Panc1 (cell line): Measurements from ENCODE around the gene RANBP17. TPM values are rescaled to one million over a fixed set of nuclear protein-coding genes. Genes with fewer than 3 reads are reported as not detected.
A peak's percentile ranks its signal among the peaks of the same experiment; 100 is the strongest.

Experiments
- ATAC-seq: fragments of 200-7000 bp; cut with Tn5 transposase; 2 replicates; pipeline ENCODE4 v1.9.1; 2020; ENCODE audit warnings: mild to moderate bottlenecking, moderate library complexity
- BruUV-seq: library from RNA; stranded (reverse); fragments of 400-500 nt; replicated peaks from 2 replicates; lab custom pipeline; 2021; lab: Mats Ljungman, UMichigan
- CTCF ChIA-PET: fragments of 300-600 bp; sonication (Branson Sonifier 250); formaldehyde crosslinking; loops from one replicate; lab custom pipeline; 2022; ENCODE audit warnings: antibody characterized with exemption; lab: Charles Lee
- POLR2A ChIA-PET: fragments of 300-600 bp; sonication (Branson Sonifier 250); formaldehyde crosslinking; loops from one replicate; lab custom pipeline; 2022; ENCODE audit warnings: antibody characterized with exemption; lab: Charles Lee
- DNase-seq: peaks from one replicate; pipeline ENCODE4 v3.0.0-alpha.2; 2010; ENCODE audit warnings: low read depth, low spot score
- H3K27ac ChIP-seq: 2 replicates; pipeline ENCODE4 v1.5.1; 2011; ENCODE audit warnings: mild to moderate bottlenecking, low read length, inconsistent platforms
- H3K27me3 ChIP-seq: fragments of 200-500 bp; sonication (Bioruptor generic); 2 replicates; pipeline ENCODE4 v1.6.0; 2014; ENCODE audit warnings: low read length, inconsistent platforms; ENCODE audit not compliant: control insufficient read depth, insufficient read depth
- H3K36me3 ChIP-seq: fragments of 200-500 bp; sonication (Bioruptor generic); 2 replicates; pipeline ENCODE4 v1.5.1; 2014; ENCODE audit warnings: inconsistent platforms, mild to moderate bottlenecking, low read length, moderate library complexity; ENCODE audit not compliant: control insufficient read depth, insufficient read depth
- H3K4me1 ChIP-seq: 2 replicates; pipeline ENCODE4 v1.5.1; 2011; ENCODE audit warnings: inconsistent platforms, mild to moderate bottlenecking, low read length, moderate library complexity; ENCODE audit not compliant: control insufficient read depth, insufficient read depth
- H3K4me3 ChIP-seq, 2 experiments: 2 replicates each; pipeline ENCODE4 v1.5.1; 2011 to 2012; ENCODE audit warnings: low read depth in 2 of 2, low read length in 2 of 2, mild to moderate bottlenecking in 2 of 2, inconsistent platforms in 1 of 2, moderate library complexity in 1 of 2
- H3K9me3 ChIP-seq: fragments of 200-500 bp; sonication (Bioruptor generic); 2 replicates; pipeline ENCODE4 v1.5.1; 2014; ENCODE audit warnings: low read depth, mild to moderate bottlenecking, inconsistent platforms, low read length, moderate library complexity; ENCODE audit not compliant: control insufficient read depth, insufficient read depth
- POLR2AphosphoS5 ChIP-seq: IDR thresholded peaks from 2 replicates; pipeline ENCODE4 v1.6.1; 2012; ENCODE audit warnings: mild to moderate bottlenecking, low read depth, low read length, moderate library complexity
- SIN3A ChIP-seq: IDR thresholded peaks from 2 replicates; pipeline ENCODE4 v1.6.1; 2012; ENCODE audit warnings: low read depth, mild to moderate bottlenecking, low read length, moderate library complexity, borderline replicate concordance; ENCODE audit not compliant: insufficient read depth
- TCF7L2 ChIP-seq: IDR thresholded peaks from 2 replicates; pipeline ENCODE4 v1.6.1; 2011; ENCODE audit warnings: mild to moderate bottlenecking, low read depth, low read length, inconsistent platforms
- in situ Hi-C: cut with HindIII; loops from 2 replicates; pipeline ENCODE4 v1.10.0; 2016; ENCODE audit warnings: low sequenced_read_pairs, low pct_unique_long_range_greater_than_20kb
- intact Hi-C: fragments of 100-400 bp; cut with micrococcal nuclease; formaldehyde crosslinking; loops from one replicate; pipeline ENCODE4 v1.10.0; 2022; ENCODE audit not compliant: unreplicated experiment
- total RNA-seq: library from RNA; stranded (reverse); gene quantifications from one replicate; pipeline ENCODE4 v1.2.1, GENCODE V29; 2021; ENCODE audit not compliant: unreplicated experiment
- TF ChIP-seq, protein P1 (sequence below), 2 experiments: IDR thresholded peaks; 2 replicates each; pipeline ENCODE4 v1.6.1; 2011 to 2012; ENCODE audit warnings: low read depth in 2 of 2, control low read depth in 1 of 2, low read length in 1 of 2, mild to moderate bottlenecking in 1 of 2, moderate library complexity in 1 of 2; ENCODE audit not compliant: insufficient read depth in 1 of 2
- TF ChIP-seq, protein P2 (sequence below): fragments of 450-650 bp; IDR thresholded peaks from 2 replicates; pipeline ENCODE4 v1.5.1; 2017; ENCODE audit warnings: mild to moderate bottlenecking

RANBP17 gene
- total RNA-seq, 1 experiment from 2014 or later = not detected

DNA sequence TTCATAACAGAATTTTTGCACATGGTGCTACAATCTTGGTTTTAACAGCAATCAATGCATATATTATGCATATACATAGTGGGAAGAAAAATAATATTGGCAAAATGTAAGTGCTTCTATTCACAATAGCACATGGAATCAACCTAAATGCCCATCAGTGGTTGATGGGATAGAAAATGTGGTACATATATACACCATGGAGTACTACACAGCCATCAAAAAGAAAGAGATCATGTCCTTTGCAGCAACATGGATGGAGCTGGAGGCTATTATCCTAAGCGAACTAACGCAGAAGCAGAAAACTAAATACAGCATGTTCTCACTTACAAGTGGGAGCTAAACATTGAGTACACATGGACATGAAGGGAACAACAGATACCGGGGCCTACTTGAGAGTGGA lies 410.0 kb downstream of the RANBP17 start:
- Histone ChIP-seq H3K36me3 (no peaks in the 10 kb centered on the region; the same call in 1 of the 2 replicates), H3K4me1 (no peaks in the 10 kb centered on the region), H3K9me3 (no peaks in the 10 kb centered on the region), H3K27ac (no peak overlapping the region), H3K27me3 (no peaks in the 10 kb centered on the region; the same call in none of the 2 replicates), H3K4me3 (no peak overlapping the region)
- BruUV-seq = no TSS peak
- in situ Hi-C loops (no loop called here), intact Hi-C loops (no loop called here)
- ATAC-seq (no peak), DNase-seq (no peak)
- ChIA-PET CTCF (no interaction called here), POLR2A (no interaction called here)
- TF ChIP-seq SIN3A = no peak
- TF ChIP-seq, protein P1, sequence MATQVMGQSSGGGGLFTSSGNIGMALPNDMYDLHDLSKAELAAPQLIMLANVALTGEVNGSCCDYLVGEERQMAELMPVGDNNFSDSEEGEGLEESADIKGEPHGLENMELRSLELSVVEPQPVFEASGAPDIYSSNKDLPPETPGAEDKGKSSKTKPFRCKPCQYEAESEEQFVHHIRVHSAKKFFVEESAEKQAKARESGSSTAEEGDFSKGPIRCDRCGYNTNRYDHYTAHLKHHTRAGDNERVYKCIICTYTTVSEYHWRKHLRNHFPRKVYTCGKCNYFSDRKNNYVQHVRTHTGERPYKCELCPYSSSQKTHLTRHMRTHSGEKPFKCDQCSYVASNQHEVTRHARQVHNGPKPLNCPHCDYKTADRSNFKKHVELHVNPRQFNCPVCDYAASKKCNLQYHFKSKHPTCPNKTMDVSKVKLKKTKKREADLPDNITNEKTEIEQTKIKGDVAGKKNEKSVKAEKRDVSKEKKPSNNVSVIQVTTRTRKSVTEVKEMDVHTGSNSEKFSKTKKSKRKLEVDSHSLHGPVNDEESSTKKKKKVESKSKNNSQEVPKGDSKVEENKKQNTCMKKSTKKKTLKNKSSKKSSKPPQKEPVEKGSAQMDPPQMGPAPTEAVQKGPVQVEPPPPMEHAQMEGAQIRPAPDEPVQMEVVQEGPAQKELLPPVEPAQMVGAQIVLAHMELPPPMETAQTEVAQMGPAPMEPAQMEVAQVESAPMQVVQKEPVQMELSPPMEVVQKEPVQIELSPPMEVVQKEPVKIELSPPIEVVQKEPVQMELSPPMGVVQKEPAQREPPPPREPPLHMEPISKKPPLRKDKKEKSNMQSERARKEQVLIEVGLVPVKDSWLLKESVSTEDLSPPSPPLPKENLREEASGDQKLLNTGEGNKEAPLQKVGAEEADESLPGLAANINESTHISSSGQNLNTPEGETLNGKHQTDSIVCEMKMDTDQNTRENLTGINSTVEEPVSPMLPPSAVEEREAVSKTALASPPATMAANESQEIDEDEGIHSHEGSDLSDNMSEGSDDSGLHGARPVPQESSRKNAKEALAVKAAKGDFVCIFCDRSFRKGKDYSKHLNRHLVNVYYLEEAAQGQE (IDR thresholded peaks at IDR 0.05; ENCODE audit: insufficient read depth in 1 of 2, low read depth in 2 of 2, low read length in 1 of 2) = no peak
- TF ChIP-seq POLR2AphosphoS5 = no peak
- TF ChIP-seq, protein P2, sequence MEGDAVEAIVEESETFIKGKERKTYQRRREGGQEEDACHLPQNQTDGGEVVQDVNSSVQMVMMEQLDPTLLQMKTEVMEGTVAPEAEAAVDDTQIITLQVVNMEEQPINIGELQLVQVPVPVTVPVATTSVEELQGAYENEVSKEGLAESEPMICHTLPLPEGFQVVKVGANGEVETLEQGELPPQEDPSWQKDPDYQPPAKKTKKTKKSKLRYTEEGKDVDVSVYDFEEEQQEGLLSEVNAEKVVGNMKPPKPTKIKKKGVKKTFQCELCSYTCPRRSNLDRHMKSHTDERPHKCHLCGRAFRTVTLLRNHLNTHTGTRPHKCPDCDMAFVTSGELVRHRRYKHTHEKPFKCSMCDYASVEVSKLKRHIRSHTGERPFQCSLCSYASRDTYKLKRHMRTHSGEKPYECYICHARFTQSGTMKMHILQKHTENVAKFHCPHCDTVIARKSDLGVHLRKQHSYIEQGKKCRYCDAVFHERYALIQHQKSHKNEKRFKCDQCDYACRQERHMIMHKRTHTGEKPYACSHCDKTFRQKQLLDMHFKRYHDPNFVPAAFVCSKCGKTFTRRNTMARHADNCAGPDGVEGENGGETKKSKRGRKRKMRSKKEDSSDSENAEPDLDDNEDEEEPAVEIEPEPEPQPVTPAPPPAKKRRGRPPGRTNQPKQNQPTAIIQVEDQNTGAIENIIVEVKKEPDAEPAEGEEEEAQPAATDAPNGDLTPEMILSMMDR = no peak
- TF ChIP-seq TCF7L2 = no peak

DNA sequence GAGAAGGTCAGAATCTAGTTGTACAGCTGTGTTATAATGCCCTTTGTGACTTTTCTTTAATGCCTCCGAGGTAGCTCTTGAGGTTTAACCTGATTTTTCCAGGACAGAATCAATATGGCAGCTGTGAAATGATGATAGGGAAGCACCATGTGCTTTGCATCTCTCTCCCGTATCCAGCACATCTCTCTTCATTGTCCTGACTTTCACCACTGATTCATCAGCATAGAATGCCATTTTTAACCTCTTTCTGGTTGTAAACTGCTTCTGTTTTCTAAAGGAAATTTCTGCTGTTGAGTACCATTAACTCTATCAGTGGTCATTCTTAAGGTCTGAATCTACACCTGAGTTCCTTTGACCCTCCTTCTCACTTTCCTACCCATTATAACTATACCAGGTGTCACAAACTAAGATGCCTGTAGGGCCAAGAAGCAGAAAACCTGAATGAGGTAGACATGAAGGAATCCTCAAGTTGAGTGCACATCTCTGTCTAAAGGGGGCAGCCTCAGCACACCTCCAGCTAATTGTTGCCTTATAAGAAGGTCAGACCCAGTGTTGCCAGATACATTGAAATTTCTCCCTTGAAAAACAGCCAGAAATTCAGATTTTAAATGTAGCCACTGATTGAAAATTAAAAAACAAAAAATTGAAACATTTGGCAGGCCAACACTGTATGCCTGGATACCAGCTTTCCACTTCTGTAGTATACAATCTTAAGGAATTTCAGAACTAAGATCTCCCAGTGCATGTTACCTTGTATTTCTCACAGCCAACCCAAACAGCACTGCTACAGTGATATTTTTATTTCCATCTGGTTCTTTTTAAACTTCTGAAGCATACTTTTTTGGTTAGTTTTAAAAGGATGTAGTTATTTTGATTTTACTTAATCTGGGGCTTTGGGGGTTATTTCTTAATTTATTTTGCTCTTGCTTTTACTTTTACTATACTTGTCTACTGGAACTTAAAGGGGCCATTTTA lies 411.5 kb downstream of the RANBP17 start:
- no peak overlapping the region for H3K27ac ChIP-seq
- in situ Hi-C loops = no loop called here
- no peaks in the 10 kb centered on the region for H3K4me1 ChIP-seq
- ATAC-seq (peak; percentile 87), DNase-seq (no peak)
- intact Hi-C loops = loop anchor here (1.0 kb wide), 1 partner anchor 69 kb away; no protein-coding TSS in a partner anchor
- ChIA-PET POLR2A (no interaction called here), CTCF (interaction anchor here (1.0 kb wide), 1 partner anchor 70 kb away, joined by 4 read pairs; no protein-coding TSS in a partner anchor)
- no TSS peak for BruUV-seq
- H3K4me3 ChIP-seq = no peak overlapping the region
- no peak for TF ChIP-seq SIN3A
- TF ChIP-seq, protein P2 = peak; percentile 74
- TF ChIP-seq POLR2AphosphoS5 = no peak
- TF ChIP-seq TCF7L2 = no peak
- TF ChIP-seq, protein P1 (IDR thresholded peaks at IDR 0.05; ENCODE audit: insufficient read depth in 1 of 2, low read depth in 2 of 2, low read length in 1 of 2) = no peak
- no peaks in the 10 kb centered on the region; the same call in 1 of the 2 replicates for H3K36me3 ChIP-seq
- no peaks in the 10 kb centered on the region; the same call in none of the 2 replicates for H3K27me3 ChIP-seq
- no peaks in the 10 kb centered on the region for H3K9me3 ChIP-seq
